ENCODE measurements around the gene SSBP3. TPM values are rescaled to one million over a fixed set of nuclear protein-coding genes. Genes with fewer than 3 reads are reported as not detected.

The SSBP3 gene
- total and polyA plus RNA-seq, 2 donors from 2014 or later = 33.3 to 49.6 TPM

DNA sequence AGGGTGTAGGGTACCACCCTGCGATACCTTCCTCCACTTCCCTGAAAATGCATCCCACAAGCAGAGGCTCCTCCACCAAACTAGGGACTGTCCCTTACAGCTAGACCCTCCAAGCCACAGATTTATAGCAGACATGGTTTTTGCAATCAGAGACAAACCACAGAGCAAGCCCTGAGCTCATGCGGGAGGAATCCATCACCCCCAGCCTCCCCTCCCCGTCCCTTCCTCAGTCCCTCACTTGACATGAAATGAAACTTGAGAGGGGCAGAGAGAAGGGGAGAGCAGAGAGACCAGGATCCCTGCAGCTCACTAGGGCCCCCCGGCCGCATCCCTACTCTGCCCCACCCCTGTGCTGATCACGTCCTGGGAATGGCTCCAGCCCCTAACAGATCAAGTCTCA, 111.3 kb downstream of the SSBP3 start:
- Histone ChIP-seq H3K36me3 (ENCODE audit: control insufficient read depth in 2 of 3, insufficient read depth in 3 of 3, low read length in 3 of 3) (no peaks in the 10 kb centered on the region), H3K9ac (ENCODE audit: low read length in 3 of 3) (no peak overlapping the region), H3K27ac (ENCODE audit: low read depth in 2 of 2, low read length in 2 of 2) (peak overlapping the region in 1 of 2 donors; percentile 14), H3K4me3 (ENCODE audit: low read length in 3 of 3) (no peak overlapping the region), H3K27me3 (ENCODE audit: control insufficient read depth, insufficient read depth, low read length) (no peaks in the 10 kb centered on the region), H3K4me1 (ENCODE audit: control insufficient read depth in 2 of 3, insufficient read depth in 2 of 3, low read depth in 1 of 3, low read length in 3 of 3) (peaks cover 6 to 50% (median 29%) of the 10 kb centered on the region in 3 donors), H3K9me3 (ENCODE audit: control insufficient read depth in 2 of 3, insufficient read depth in 1 of 3, low read length in 3 of 3) (no peaks in the 10 kb centered on the region)
- TF ChIP-seq, protein P1, sequence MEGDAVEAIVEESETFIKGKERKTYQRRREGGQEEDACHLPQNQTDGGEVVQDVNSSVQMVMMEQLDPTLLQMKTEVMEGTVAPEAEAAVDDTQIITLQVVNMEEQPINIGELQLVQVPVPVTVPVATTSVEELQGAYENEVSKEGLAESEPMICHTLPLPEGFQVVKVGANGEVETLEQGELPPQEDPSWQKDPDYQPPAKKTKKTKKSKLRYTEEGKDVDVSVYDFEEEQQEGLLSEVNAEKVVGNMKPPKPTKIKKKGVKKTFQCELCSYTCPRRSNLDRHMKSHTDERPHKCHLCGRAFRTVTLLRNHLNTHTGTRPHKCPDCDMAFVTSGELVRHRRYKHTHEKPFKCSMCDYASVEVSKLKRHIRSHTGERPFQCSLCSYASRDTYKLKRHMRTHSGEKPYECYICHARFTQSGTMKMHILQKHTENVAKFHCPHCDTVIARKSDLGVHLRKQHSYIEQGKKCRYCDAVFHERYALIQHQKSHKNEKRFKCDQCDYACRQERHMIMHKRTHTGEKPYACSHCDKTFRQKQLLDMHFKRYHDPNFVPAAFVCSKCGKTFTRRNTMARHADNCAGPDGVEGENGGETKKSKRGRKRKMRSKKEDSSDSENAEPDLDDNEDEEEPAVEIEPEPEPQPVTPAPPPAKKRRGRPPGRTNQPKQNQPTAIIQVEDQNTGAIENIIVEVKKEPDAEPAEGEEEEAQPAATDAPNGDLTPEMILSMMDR (IDR thresholded peaks at IDR 0.05; ENCODE audit: borderline replicate concordance, extremely low read depth, insufficient read depth) = no peak
- no peak for FAIRE-seq
- peak; percentile 30 to 80 (median 72) for DNase-seq
- intact Hi-C loops (cut with DNase I) = no loop called here

DNA sequence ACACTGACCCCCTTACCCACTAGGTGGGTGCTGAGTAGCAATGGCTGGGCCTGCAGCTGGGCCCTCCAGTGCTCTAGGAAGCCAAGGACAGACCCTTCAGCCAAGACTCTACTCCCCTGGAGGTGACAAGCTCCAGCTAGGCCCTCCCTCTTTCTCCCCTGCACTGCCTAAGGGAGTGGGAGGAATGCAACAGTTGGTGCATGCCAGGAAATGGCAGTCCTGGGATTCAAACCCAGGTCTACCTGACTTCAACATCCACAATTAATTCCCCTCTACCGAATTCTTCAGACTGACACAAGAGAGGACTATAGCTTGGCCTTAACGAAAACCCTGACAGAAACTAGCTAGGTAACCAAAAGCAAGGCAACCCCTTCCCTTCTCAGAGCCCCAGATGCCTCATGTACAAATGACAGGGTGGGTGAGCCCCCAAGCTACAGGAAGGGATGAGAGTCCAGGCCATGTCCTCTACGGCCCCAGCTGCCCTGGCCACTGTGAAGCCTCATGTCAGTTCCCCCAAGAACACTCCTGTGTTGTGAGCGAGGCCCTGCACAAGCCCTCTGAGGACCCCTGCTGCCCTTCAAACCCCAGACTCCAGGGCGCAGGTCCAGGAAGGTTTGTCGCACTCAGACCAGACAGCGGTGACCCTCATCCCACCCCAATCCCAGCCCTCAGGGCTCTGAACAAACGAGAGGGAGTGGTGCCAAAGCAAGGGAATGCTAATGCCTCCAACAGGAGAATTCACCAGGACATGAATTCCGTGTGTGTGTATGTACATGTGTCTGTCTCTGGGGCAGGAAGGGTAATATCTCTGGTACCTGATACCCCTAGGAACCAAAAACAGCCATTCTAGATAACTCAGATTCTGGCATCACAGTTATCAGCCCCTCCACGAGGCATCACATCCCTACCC, 113.9 kb downstream of the SSBP3 start:
- Histone ChIP-seq H3K9ac (ENCODE audit: low read length in 3 of 3) (no peak overlapping the region), H3K9me3 (ENCODE audit: control insufficient read depth in 2 of 3, insufficient read depth in 1 of 3, low read length in 3 of 3) (no peaks in the 10 kb centered on the region), H3K27ac (ENCODE audit: low read depth in 2 of 2, low read length in 2 of 2) (no peak overlapping the region), H3K4me3 (ENCODE audit: low read length in 3 of 3) (no peak overlapping the region), H3K27me3 (ENCODE audit: control insufficient read depth, insufficient read depth, low read length) (no peaks in the 10 kb centered on the region), H3K36me3 (ENCODE audit: control insufficient read depth in 2 of 3, insufficient read depth in 3 of 3, low read length in 3 of 3) (no peaks in the 10 kb centered on the region), H3K4me1 (ENCODE audit: control insufficient read depth in 2 of 3, insufficient read depth in 2 of 3, low read depth in 1 of 3, low read length in 3 of 3) (peaks cover 3 to 44% (median 28%) of the 10 kb centered on the region in 3 donors)
- DNase-seq = peak in 1 of 5 donors; percentile 29
- intact Hi-C loops (cut with DNase I) = no loop called here
- TF ChIP-seq, protein P1 (IDR thresholded peaks at IDR 0.05; ENCODE audit: borderline replicate concordance, extremely low read depth, insufficient read depth) = no peak
- FAIRE-seq = no peak

DNA sequence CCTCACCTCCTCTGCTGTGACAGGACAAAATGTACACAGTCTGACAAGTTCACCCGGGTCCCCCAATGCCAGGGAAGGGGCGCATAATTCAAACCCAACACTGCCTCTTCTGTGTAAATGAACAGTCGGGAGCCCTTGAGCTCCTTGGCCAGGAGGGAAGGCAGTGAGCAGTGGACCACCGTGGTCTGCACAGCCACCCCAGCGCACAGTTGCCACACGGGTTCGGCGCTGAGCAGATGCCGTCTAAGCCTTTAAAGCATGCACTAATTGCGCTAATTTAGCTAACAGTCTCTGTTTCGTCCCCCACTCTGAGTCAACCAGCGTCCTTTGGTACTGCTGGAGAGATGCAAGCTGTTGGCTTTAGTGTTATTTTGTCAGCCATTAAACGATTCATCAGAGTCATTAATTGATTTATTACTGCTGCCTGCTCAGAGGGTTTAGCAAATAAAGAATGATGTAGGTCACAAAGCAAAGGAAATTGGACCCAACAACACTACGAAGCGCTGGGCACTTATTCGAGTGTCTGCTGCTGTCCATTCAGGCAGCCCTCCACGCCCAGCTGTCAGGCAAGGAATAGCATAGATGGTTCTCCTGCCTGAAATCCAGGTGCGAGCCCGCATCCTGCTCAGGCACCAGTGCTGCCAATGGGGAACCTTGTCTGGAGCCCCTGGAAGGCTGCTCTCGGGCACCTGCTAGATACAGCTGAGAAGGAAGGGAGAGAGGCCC, 114.8 kb downstream of the SSBP3 start:
- FAIRE-seq = no peak
- Histone ChIP-seq H3K4me3 (ENCODE audit: low read length in 3 of 3) (no peak overlapping the region), H3K9ac (ENCODE audit: low read length in 3 of 3) (no peak overlapping the region), H3K9me3 (ENCODE audit: control insufficient read depth in 2 of 3, insufficient read depth in 1 of 3, low read length in 3 of 3) (no peaks in the 10 kb centered on the region), H3K27ac (ENCODE audit: low read depth in 2 of 2, low read length in 2 of 2) (no peak overlapping the region), H3K27me3 (ENCODE audit: control insufficient read depth, insufficient read depth, low read length) (no peaks in the 10 kb centered on the region), H3K4me1 (ENCODE audit: control insufficient read depth in 2 of 3, insufficient read depth in 2 of 3, low read depth in 1 of 3, low read length in 3 of 3) (peaks cover 6 to 51% (median 35%) of the 10 kb centered on the region in 3 donors), H3K36me3 (ENCODE audit: control insufficient read depth in 2 of 3, insufficient read depth in 3 of 3, low read length in 3 of 3) (no peaks in the 10 kb centered on the region)
- TF ChIP-seq, protein P1 (IDR thresholded peaks at IDR 0.05; ENCODE audit: borderline replicate concordance, extremely low read depth, insufficient read depth) = no peak
- peak in 4 of 5 donors; percentile 66 to 90 (median 77) for DNase-seq
- intact Hi-C loops (cut with DNase I) = no loop called here
